ENCODE data around the gene THAP12. TPM values are rescaled to one million over a fixed set of nuclear protein-coding genes. Genes with fewer than 3 reads are reported as not detected.

Gene THAP12
- total and polyA plus RNA-seq, 10 of the 15 experiments (the other 5 are each of a cell fraction or from before 2014, with no cell fraction given) = 12.6 to 45.6 (median 22.3) TPM

DNA sequence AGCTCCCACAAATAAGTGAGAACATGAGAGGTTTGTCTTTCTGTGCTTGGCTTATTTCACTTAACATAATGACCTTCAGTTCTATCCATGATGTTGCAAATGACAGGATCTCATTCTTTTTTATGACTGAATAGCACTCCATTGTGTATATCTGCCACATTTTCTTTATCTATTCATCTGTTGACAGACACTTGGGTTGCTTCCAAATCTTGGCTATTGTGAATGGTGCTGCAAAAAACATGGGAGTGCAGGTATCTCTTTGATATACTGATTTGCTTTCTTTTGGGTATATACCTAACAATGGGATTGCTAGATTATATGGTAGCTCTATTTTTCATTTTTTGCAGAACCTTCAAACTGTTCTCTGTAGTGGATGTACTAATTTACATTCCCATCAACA lies 13.5 kb upstream of the THAP12 start:
- BruUV-seq (replicated peaks) = no TSS peak
- H3K9me3 ChIP-seq (replicated peaks; ENCODE audit: control insufficient read depth, insufficient read depth, low read length) = no peaks in the 10 kb centered on the region
- no peaks in the 10 kb centered on the region for H4K20me1 ChIP-seq (ENCODE audit: control insufficient read depth, insufficient read depth)
- no peak overlapping the region for H3K27ac ChIP-seq (ENCODE audit: control insufficient read depth, insufficient read depth)
- SMC1A ChIA-PET (ENCODE audit: uncharacterized antibody, unreplicated experiment) = no interaction called here
- no peak for FAIRE-seq
- no peaks in the 10 kb centered on the region for H3K79me2 ChIP-seq (ENCODE audit: control insufficient read depth, insufficient read depth, low read length)
- RAD21 ChIA-PET (ENCODE audit: unreplicated experiment) = no interaction called here
- H2AFZ ChIP-seq (ENCODE audit: control insufficient read depth, low read depth, low read length) = no peak overlapping the region
- H3K4me1 ChIP-seq (ENCODE audit: control insufficient read depth, insufficient read depth, low read length) = no peaks in the 10 kb centered on the region
- H3K9ac ChIP-seq (ENCODE audit: control insufficient read depth, insufficient read depth, low read length) = no peak overlapping the region
- POLR2A ChIA-PET = no interaction called here
- in situ Hi-C loops (cut with MboI) (no loop called here), intact Hi-C loops (cut with micrococcal nuclease; ENCODE audit: unreplicated experiment) (no loop called here)
- H3K36me3 ChIP-seq (ENCODE audit: control insufficient read depth in 2 of 2, insufficient read depth in 2 of 2, low read length in 1 of 2) = no peaks in the 10 kb centered on the region
- H3K4me2 ChIP-seq (ENCODE audit: control insufficient read depth, insufficient read depth) = no peak overlapping the region
- no peak for TF ChIP-seq E2F4 (IDR thresholded peaks at IDR 0.05; ENCODE audit: low read depth, low read length)
- no peak for TF ChIP-seq ZBED1 (IDR thresholded peaks at IDR 0.05; ENCODE audit: borderline replicate concordance)
- TF ChIP-seq NFYA (IDR thresholded peaks at IDR 0.05; ENCODE audit: borderline replicate concordance, low read depth, low read length) = no peak
- TF ChIP-seq, protein P1, sequence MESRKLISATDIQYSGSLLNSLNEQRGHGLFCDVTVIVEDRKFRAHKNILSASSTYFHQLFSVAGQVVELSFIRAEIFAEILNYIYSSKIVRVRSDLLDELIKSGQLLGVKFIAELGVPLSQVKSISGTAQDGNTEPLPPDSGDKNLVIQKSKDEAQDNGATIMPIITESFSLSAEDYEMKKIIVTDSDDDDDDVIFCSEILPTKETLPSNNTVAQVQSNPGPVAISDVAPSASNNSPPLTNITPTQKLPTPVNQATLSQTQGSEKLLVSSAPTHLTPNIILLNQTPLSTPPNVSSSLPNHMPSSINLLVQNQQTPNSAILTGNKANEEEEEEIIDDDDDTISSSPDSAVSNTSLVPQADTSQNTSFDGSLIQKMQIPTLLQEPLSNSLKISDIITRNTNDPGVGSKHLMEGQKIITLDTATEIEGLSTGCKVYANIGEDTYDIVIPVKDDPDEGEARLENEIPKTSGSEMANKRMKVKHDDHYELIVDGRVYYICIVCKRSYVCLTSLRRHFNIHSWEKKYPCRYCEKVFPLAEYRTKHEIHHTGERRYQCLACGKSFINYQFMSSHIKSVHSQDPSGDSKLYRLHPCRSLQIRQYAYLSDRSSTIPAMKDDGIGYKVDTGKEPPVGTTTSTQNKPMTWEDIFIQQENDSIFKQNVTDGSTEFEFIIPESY (IDR thresholded peaks at IDR 0.05) = no peak
- TF ChIP-seq KDM1A (IDR thresholded peaks at IDR 0.05; ENCODE audit: borderline replicate concordance) = no peak
- no peak for TF ChIP-seq PAX8 (IDR thresholded peaks at IDR 0.05)
- no peak for TF ChIP-seq STAT3 (IDR thresholded peaks at IDR 0.05; ENCODE audit: low read depth, low read length)
- no peak for TF ChIP-seq DPF2 (IDR thresholded peaks at IDR 0.05)
- no peak for TF ChIP-seq CTCF (IDR thresholded peaks at IDR 0.05 in 2 of 3, conservative IDR thresholded peaks at IDR 0.05 in 1 of 3; ENCODE audit: control insufficient read depth in 2 of 3, extremely low read depth in 1 of 3, insufficient read depth in 1 of 3, low read depth in 3 of 3, low read length in 3 of 3)
- no peak for TF ChIP-seq RUNX3 (IDR thresholded peaks at IDR 0.05; ENCODE audit: low read length)
- TF ChIP-seq CHD4 (IDR thresholded peaks at IDR 0.05) = no peak
- TF ChIP-seq RB1 (IDR thresholded peaks at IDR 0.05; ENCODE audit: borderline replicate concordance) = no peak
- TF ChIP-seq SKIL (IDR thresholded peaks at IDR 0.05; ENCODE audit: low read depth, poor library complexity, severe bottlenecking) = no peak
- no peak for TF ChIP-seq NFIC (IDR thresholded peaks at IDR 0.05; ENCODE audit: low read depth, low read length)
- TF ChIP-seq POU2F2 (IDR thresholded peaks at IDR 0.05; ENCODE audit: borderline replicate concordance, low read depth, low read length) = no peak
- no peak for DNase-seq (ENCODE audit: low read depth, low spot score)
- H3K27me3 ChIP-seq (replicated peaks in 1 of 2; ENCODE audit: control insufficient read depth in 2 of 2, insufficient read depth in 2 of 2, low read length in 1 of 2) = no peaks in the 10 kb centered on the region
- CTCF ChIA-PET = interaction anchor here (1.3 kb wide), 1 partner anchor 11 kb away, joined by 4 read pairs; no protein-coding TSS in a partner anchor
- ATAC-seq = no peak
- H3K4me3 ChIP-seq = no peak overlapping the region

All from GM12878 (cell line).